Esophagus muscularis mucosa (tissue), 4 donors: ENCODE results near the gene SLCO3A1.

ENCODE experiments used
- CTCF ChIP-seq, 3 experiments: fragments of 200-600 bp in 2 of 3; fragments of 450-650 bp in 1 of 3; sonication (generic) in 2 of 3; IDR thresholded peaks; one replicate each; pipeline ENCODE4 v1.5.1; 2017 to 2019; ENCODE audit warnings: antibody characterized with exemption in 3 of 3, mild to moderate bottlenecking in 2 of 3, moderate library complexity in 1 of 3
- EP300 ChIP-seq: sonication (generic); formaldehyde crosslinking; IDR thresholded peaks from one replicate; pipeline ENCODE4 v1.6.1; 2017; ENCODE audit warnings: antibody characterized with exemption
- POLR2A ChIP-seq: fragments of 450-650 bp; IDR thresholded peaks from one replicate; pipeline ENCODE4 v1.6.1; 2017; ENCODE audit warnings: antibody characterized with exemption, moderate library complexity, mild to moderate bottlenecking, low read depth
- POLR2AphosphoS5 ChIP-seq, 2 donors: sonication (generic); formaldehyde crosslinking; IDR thresholded peaks; one replicate each; pipeline ENCODE4 v1.6.1; 2017; ENCODE audit warnings: antibody characterized with exemption in 2 of 2

GRCh38 chr15:91813924-91814323 lies 39.6 kb upstream of the SLCO3A1 start:
- TF ChIP-seq POLR2A (no peak), CTCF (IDR thresholded peaks at IDR 0.05) (no peak), POLR2AphosphoS5 (IDR thresholded peaks at IDR 0.05) (no peak), EP300 (no peak)
